ENCODE data around the gene ERH.

DNA sequence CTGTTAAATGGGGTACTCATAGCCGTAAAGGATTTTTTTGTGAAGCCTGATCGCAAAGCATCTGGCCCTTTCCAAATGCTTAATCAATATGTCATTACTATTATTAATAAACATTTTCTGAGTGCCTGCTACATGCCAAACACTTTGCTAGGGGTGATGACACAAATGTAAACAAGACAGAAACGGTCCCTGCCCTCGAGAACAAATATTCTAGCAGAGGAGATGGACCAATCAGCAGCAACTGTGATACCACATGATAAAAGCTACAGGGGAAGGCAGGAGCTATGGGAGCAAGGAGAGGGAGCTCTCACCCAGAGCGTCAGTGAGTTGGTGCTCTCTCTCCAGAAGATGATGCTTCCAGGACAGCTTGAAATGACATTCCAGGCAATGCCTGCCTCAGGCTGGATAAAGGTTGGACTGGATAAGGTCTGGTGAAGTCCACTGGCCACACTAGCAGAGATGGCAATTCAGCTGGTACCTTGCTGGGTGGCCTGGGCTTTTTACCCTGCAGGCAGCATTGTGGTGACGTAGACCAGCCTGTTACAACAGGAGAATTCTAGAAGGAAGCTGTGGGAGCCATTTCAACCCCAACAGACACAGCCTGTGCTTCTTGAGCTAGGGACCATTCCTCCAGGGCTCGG is 41.1 kb downstream of the ERH start:
- TF ChIP-seq, protein P1, sequence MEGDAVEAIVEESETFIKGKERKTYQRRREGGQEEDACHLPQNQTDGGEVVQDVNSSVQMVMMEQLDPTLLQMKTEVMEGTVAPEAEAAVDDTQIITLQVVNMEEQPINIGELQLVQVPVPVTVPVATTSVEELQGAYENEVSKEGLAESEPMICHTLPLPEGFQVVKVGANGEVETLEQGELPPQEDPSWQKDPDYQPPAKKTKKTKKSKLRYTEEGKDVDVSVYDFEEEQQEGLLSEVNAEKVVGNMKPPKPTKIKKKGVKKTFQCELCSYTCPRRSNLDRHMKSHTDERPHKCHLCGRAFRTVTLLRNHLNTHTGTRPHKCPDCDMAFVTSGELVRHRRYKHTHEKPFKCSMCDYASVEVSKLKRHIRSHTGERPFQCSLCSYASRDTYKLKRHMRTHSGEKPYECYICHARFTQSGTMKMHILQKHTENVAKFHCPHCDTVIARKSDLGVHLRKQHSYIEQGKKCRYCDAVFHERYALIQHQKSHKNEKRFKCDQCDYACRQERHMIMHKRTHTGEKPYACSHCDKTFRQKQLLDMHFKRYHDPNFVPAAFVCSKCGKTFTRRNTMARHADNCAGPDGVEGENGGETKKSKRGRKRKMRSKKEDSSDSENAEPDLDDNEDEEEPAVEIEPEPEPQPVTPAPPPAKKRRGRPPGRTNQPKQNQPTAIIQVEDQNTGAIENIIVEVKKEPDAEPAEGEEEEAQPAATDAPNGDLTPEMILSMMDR (IDR thresholded peaks at IDR 0.05) = no peak
- TF ChIP-seq POLR2AphosphoS5 (IDR thresholded peaks at IDR 0.05) (no peak), POLR2A (IDR thresholded peaks at IDR 0.05) (no peak)

All from breast epithelium (tissue), 3 donors.